Fibroblast of pulmonary artery (primary cell): ENCODE measurements around the gene GMCL2.

Experiments used
- DNase-seq: peaks from one replicate; pipeline ENCODE4 v3.0.0-alpha.2; 2010; ENCODE audit warnings: low read depth
- H3K4me3 ChIP-seq: replicated peaks from 2 replicates; pipeline ENCODE4 v1.5.1; 2011; ENCODE audit warnings: low read depth, mild to moderate bottlenecking, control low read depth, low read length, moderate library complexity
- CTCF ChIP-seq: IDR thresholded peaks from 2 replicates; pipeline ENCODE4 v1.5.1; 2011; ENCODE audit warnings: mild to moderate bottlenecking, control low read depth, low read length, inconsistent platforms; ENCODE audit errors: missing control alignments

GMCL2 gene

GRCh38 chr5:178221853-178222252 lies 34.7 kb upstream of the GMCL2 start:
- no peak overlapping the region for H3K4me3 ChIP-seq
- no peak for TF ChIP-seq CTCF
- DNase-seq: no peak

- H3K4me3 ChIP-seq: no peak overlapping the region
- DNase-seq: no peak
- TF ChIP-seq CTCF: no peak
Measured at GRCh38 chr5:178221282-178221681, 34.1 kb upstream of the GMCL2 start.

GRCh38 chr5:178218827-178219226 lies 31.7 kb upstream of the GMCL2 start:
- DNase-seq: no peak
- TF ChIP-seq CTCF: no peak
- H3K4me3 ChIP-seq: no peak overlapping the region

- no peak for TF ChIP-seq CTCF
- DNase-seq: no peak
- H3K4me3 ChIP-seq: no peak overlapping the region
Measured at GRCh38 chr5:178218237-178218776, 31.1 kb upstream of the GMCL2 start.

GRCh38 chr5:178216779-178217178 lies 29.6 kb upstream of the GMCL2 start:
- no peak overlapping the region for H3K4me3 ChIP-seq
- TF ChIP-seq CTCF: no peak
- DNase-seq: no peak

- no peak for DNase-seq
- no peak overlapping the region for H3K4me3 ChIP-seq
- no peak for TF ChIP-seq CTCF
Measured at GRCh38 chr5:178216088-178216534, 28.9 kb upstream of the GMCL2 start.

- TF ChIP-seq CTCF: no peak
- DNase-seq: no peak
- H3K4me3 ChIP-seq: no peak overlapping the region
Measured at GRCh38 chr5:178215280-178216002, 28.3 kb upstream of the GMCL2 start.
